Fibroblast of lung (primary cell): ENCODE measurements around the gene WDR44.

Experiments
- EZH2 ChIP-seq: IDR thresholded peaks from 2 replicates; pipeline ENCODE4 v1.5.1; 2012; ENCODE audit warnings: low read length, control low read depth, mild to moderate bottlenecking; ENCODE audit errors: missing control alignments
- TF ChIP-seq, protein P1 (sequence below), 2 donors: IDR thresholded peaks in 1 of 2; conservative IDR thresholded peaks in 1 of 2; 1 replicate in 1 of 2; 2 replicates in 1 of 2; pipeline ENCODE4 v1.5.1; 2011 to 2012; ENCODE audit warnings: low read length in 2 of 2, control low read depth in 1 of 2, inconsistent platforms in 1 of 2, low read depth in 1 of 2, mild to moderate bottlenecking in 1 of 2

- TF ChIP-seq, protein P1, sequence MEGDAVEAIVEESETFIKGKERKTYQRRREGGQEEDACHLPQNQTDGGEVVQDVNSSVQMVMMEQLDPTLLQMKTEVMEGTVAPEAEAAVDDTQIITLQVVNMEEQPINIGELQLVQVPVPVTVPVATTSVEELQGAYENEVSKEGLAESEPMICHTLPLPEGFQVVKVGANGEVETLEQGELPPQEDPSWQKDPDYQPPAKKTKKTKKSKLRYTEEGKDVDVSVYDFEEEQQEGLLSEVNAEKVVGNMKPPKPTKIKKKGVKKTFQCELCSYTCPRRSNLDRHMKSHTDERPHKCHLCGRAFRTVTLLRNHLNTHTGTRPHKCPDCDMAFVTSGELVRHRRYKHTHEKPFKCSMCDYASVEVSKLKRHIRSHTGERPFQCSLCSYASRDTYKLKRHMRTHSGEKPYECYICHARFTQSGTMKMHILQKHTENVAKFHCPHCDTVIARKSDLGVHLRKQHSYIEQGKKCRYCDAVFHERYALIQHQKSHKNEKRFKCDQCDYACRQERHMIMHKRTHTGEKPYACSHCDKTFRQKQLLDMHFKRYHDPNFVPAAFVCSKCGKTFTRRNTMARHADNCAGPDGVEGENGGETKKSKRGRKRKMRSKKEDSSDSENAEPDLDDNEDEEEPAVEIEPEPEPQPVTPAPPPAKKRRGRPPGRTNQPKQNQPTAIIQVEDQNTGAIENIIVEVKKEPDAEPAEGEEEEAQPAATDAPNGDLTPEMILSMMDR (conservative IDR thresholded peaks at IDR 0.05 in 1 of 2, IDR thresholded peaks at IDR 0.05 in 1 of 2; ENCODE audit: low read depth in 1 of 2, low read length in 2 of 2) = no peak
- TF ChIP-seq EZH2 = no peak
Observed at GRCh38 chrX:118355225-118355920, 9.5 kb downstream of the WDR44 start.
